Fibroblast of the aortic adventitia (primary cell): Measurements from ENCODE around the gene JAZF1. TPM values are rescaled to one million over a fixed set of nuclear protein-coding genes. Genes with fewer than 3 reads are reported as not detected.

Source experiments
- DNase-seq: peaks from one replicate; pipeline ENCODE4 v3.0.0-alpha.2; 2010; ENCODE audit warnings: low read depth
- H3K4me3 ChIP-seq: 2 replicates; pipeline ENCODE4 v1.5.1; 2011; ENCODE audit warnings: low read depth, mild to moderate bottlenecking, control low read depth, low read length, moderate library complexity
- total RNA-seq: library from RNA; depleted of rRNA; stranded (reverse); fragments of >200 nt; gene quantifications from 2 replicates; pipeline ENCODE4 v1.2.3, GENCODE V29; 2012; ENCODE audit warnings: low replicate concordance
- TF ChIP-seq, protein P1 (sequence below): IDR thresholded peaks from 2 replicates; pipeline ENCODE4 v1.5.1; 2011; ENCODE audit warnings: mild to moderate bottlenecking, low read length, control low read depth, inconsistent platforms; ENCODE audit not compliant: insufficient read depth

The JAZF1 gene
- total RNA-seq, 1 donor = 8.3 TPM

DNA sequence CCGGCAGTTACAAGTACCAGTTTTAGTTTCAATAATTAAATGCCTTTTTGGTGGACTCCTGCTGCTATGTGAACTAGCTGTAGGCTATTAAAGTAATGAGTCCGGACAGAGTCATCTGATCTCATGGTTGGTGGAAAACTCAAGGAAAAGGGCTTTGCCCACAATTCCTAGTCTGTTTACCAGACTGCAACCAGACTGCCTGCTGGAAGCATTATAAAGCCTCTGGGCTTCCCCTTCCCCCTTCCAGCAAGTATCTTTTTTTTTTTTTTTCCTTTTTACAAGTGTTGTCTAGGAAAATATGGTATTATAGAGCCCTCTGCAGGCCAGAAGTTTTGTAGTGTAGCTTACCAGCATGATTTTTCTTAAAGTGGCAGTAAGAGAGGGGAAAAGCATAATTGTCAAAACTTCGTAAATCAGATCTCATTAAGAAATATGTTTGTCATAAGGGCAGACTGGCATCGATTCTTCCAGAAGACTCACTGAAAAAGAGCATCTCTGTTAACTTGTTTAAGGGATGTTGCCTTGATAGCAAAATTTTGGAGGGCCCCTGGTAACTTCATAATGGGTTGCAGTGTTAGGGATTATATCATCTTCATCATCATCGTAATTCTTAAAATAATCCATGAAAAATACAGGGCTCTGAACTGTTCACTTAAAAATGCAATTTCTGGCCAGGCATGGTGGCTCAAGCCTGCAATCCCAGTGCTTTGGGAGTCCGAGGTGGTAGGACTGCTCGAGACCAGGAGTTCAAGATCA lies 259.3 kb downstream of the JAZF1 start:
- TF ChIP-seq, protein P1, sequence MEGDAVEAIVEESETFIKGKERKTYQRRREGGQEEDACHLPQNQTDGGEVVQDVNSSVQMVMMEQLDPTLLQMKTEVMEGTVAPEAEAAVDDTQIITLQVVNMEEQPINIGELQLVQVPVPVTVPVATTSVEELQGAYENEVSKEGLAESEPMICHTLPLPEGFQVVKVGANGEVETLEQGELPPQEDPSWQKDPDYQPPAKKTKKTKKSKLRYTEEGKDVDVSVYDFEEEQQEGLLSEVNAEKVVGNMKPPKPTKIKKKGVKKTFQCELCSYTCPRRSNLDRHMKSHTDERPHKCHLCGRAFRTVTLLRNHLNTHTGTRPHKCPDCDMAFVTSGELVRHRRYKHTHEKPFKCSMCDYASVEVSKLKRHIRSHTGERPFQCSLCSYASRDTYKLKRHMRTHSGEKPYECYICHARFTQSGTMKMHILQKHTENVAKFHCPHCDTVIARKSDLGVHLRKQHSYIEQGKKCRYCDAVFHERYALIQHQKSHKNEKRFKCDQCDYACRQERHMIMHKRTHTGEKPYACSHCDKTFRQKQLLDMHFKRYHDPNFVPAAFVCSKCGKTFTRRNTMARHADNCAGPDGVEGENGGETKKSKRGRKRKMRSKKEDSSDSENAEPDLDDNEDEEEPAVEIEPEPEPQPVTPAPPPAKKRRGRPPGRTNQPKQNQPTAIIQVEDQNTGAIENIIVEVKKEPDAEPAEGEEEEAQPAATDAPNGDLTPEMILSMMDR = peak; percentile 55
- peak; percentile 91 for DNase-seq
- no peak overlapping the region for H3K4me3 ChIP-seq

DNA sequence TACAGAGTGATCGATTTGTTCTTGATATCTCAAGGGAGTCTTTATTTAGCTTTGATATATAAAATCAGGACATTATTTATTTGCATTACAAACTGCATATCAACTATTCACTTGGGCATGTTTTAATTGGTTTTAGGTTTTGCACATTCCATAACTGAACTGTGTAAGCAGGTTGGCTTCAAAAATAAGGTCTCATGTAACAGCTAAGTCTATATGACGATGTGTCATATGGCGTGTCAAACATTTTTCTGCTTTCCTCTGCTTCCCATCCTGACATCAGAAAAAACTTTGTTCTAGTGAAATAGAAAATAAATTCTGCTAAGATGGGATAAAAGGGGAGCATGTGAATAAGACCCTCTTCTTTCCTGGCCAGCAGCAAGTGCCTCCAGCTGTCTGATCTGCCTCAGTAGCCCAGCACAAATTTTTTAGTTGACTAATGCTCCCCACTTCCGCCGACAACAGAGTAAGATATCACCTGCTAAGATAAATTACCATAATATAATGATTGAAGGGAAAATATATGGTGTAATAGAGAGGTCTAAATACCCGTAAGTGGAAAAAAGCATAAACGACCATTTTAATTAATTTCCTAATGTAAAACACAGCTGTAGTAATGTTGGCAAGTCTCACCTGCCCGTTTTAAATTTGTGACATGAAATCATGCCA lies 260.2 kb downstream of the JAZF1 start:
- no peak for DNase-seq
- TF ChIP-seq, protein P1 = no peak
- H3K4me3 ChIP-seq = no peak overlapping the region

DNA sequence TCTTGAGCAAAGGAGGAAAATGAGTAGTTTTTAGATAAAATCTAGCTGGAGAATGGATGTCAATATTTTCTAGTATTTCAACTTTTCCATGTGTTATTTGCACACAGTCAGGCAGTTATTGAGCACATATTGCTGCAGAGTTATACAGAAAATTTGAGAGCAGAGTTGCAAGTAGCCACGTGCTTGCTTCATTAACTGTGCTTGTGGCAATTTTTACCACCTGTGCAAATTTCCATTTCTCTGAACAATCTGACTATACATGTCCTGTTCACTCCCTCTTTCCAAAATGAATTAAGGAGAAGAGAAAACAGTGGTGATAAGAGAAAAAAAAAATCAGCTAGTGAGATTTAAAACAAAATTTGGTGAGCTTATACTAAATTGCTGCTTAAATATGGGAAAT lies 262.1 kb downstream of the JAZF1 start:
- no peak for DNase-seq
- TF ChIP-seq, protein P1 = no peak
- H3K4me3 ChIP-seq = no peak overlapping the region

DNA sequence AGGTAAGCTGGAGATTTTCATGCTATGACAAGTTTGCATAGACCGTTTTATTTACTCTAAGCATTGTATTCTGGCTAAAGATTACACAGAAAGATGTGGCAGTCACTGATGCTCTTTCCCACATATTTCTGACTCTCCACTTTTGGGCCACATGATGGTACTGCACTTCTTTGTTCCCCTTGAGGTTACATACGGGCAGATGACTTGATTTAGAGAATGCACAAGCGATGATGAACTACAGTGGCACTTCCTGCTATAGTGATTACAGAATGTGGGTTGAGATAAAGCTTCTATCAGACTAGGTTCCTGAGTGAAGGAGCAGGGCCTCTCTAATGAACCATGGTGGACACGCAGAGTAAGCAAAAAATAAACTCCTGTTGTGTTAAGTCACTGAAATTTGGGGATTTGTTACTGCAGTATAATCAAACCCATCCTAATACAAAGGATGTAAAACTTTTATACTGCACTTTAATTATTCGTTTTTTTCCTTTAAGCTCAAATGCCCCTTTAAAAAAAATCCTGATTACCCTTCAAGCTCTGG lies 262.8 kb downstream of the JAZF1 start:
- peak; percentile 68 for DNase-seq
- TF ChIP-seq, protein P1 = no peak
- H3K4me3 ChIP-seq = no peak overlapping the region

DNA sequence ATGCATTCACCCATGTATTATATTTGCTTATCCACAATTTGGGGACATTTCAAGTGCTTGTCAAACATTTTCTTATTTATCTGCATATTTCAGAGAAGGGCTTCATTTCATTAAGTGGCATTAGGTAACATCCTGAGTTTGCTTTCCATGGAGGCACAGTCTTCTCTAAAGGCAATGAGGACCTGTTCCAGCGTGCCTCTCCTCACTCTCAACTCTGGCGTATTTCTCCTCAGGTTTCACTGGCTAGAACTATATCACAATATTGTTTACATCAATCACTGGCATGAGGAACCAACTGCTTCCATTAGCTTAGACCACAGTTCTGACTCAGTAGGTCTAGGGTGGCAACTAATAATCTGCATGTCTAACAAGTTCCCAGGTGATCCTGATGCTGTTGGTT lies 263.5 kb downstream of the JAZF1 start:
- TF ChIP-seq, protein P1 = no peak
- no peak for DNase-seq
- H3K4me3 ChIP-seq = no peak overlapping the region

DNA sequence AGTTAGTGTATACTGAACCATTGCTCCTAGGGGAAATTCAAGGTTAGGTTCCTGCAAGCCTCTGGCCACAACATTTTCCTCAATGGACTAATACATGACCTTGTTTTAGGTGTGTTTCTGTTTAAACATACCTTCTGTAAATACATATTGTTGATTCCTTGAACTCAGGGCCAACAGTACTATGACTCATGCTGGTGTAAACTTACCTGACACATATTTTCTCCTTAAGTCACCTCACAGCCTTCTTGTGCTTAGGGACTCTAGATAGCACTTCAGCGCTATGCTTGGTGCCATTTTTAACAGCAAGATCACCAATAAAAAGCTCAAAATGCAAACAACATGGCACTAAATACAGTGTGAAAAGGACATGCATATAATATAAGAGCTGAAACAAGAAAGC lies 264.2 kb downstream of the JAZF1 start:
- DNase-seq = no peak
- TF ChIP-seq, protein P1 = no peak
- no peak overlapping the region for H3K4me3 ChIP-seq
